Lower lobe of right lung (tissue), 2 donors: ENCODE results near the gene UNKL. TPM values are rescaled to one million over a fixed set of nuclear protein-coding genes. Genes with fewer than 3 reads are reported as not detected.
A peak's percentile ranks its signal among the peaks of the same experiment; 100 is the strongest.

Experiments
- ATAC-seq, 2 donors: fragments of 200-7000 bp; cut with Tn5 transposase; one replicate each; pipeline ENCODE4 v1.9.1; 2020 to 2022; ENCODE audit warnings: mild to moderate bottlenecking in 2 of 2, moderate library complexity in 2 of 2
- DNase-seq: peaks from one replicate; pipeline ENCODE4 v3.0.0-alpha.2; 2020
- H3K27ac ChIP-seq: fragments of 200-600 bp; one replicate; pipeline ENCODE4 v1.8.0; 2022
- H3K27me3 ChIP-seq: fragments of 200-600 bp; one replicate; pipeline ENCODE4 v1.8.0; 2022; ENCODE audit warnings: low read depth
- H3K36me3 ChIP-seq: fragments of 200-600 bp; one replicate; pipeline ENCODE4 v1.8.0; 2022; ENCODE audit warnings: mild to moderate bottlenecking
- H3K4me1 ChIP-seq: fragments of 200-600 bp; one replicate; pipeline ENCODE4 v1.8.0; 2022
- H3K4me3 ChIP-seq: fragments of 200-600 bp; one replicate; pipeline ENCODE4 v1.8.0; 2022; ENCODE audit warnings: mild to moderate bottlenecking
- H3K9me3 ChIP-seq: fragments of 200-600 bp; one replicate; pipeline ENCODE4 v1.8.0; 2022
- CTCF ChIP-seq: fragments of 200-600 bp; IDR thresholded peaks from one replicate; pipeline ENCODE4 v1.8.0; 2022; ENCODE audit warnings: antibody characterized with exemption, mild to moderate bottlenecking
- intact Hi-C: fragments of 100-400 bp; cut with DNase I; formaldehyde crosslinking; loops from one replicate; pipeline ENCODE4 v1.11.0; 2022
- total RNA-seq: library from RNA; stranded (reverse); fragmentation: NEBNext Ultra II Directional; extraction: Animal tissue kit (Norgen Biotek cat#: 25700); gene quantifications from one replicate; pipeline ENCODE4 v1.2.1, GENCODE V29; 2021
- donor health status: DM: no; HTN: yes; CAD: no; lungs with severe emphysema.

UNKL gene
- total RNA-seq, 1 donor from 2014 or later, result 23.1 TPM

- DNase-seq (no peak), ATAC-seq (no peak)
- Histone ChIP-seq H3K36me3 (peaks cover 83% of the 10 kb centered on the region), H3K4me1 (no peaks in the 10 kb centered on the region), H3K27me3 (no peaks in the 10 kb centered on the region), H3K27ac (no peak overlapping the region), H3K4me3 (no peak overlapping the region), H3K9me3 (no peaks in the 10 kb centered on the region)
- intact Hi-C loops, result no loop called here
- no peak for TF ChIP-seq CTCF
Measured at GRCh38 chr16:1385232-1385631, 29.3 kb downstream of the UNKL start.

GRCh38 chr16:1383556-1383955, 30.9 kb downstream of the UNKL start:
- no peak for TF ChIP-seq CTCF
- Histone ChIP-seq H3K27me3 (no peaks in the 10 kb centered on the region), H3K36me3 (peaks cover 67% of the 10 kb centered on the region), H3K4me1 (peaks cover 8% of the 10 kb centered on the region), H3K4me3 (no peak overlapping the region), H3K9me3 (no peaks in the 10 kb centered on the region), H3K27ac (no peak overlapping the region)
- intact Hi-C loops, result no loop called here
- ATAC-seq (no peak), DNase-seq (no peak)

DNA sequence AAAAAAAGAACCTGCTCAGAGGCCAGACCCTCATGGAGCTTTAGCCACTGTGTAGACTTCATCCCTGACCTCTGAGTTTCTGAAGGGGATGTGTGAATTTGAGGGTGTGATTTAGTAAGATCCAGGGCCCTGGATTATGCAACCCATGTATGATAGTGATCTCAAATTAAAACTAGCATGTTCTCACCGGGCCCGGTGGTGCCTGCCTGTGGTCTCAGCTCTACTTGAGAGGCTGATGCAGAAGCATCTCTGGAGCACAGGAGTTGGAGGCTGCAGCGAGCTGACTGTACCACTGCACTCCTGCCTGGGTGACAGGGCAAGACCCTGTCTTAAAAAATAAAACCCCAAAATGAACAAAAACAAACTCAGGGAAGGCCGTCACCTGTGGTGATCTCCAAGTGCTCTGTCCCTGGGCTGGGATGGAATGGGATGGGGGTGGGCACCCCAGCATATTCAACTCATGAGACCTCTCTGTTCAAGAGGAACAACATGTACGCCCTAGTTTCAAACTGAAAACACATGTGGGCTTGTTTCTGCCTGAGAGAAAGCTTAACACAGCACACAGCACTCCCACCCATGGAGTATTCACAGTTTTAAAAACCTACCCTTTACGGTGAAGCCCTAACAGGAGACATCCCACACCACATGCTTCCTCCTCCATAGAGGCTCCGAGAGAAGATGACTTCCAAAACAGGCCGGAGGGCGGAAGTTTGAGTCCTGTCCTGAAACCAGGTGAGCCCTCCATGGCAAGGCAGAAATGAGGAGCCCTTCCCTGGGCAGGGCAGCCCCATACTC, 32.7 kb downstream of the UNKL start:
- no peak for TF ChIP-seq CTCF
- Histone ChIP-seq H3K9me3 (no peaks in the 10 kb centered on the region), H3K27ac (no peak overlapping the region), H3K27me3 (no peaks in the 10 kb centered on the region), H3K36me3 (peaks cover 55% of the 10 kb centered on the region), H3K4me3 (no peak overlapping the region), H3K4me1 (peaks cover 14% of the 10 kb centered on the region)
- no peak for ATAC-seq
- DNase-seq, result no peak
- intact Hi-C loops, result no loop called here

DNA sequence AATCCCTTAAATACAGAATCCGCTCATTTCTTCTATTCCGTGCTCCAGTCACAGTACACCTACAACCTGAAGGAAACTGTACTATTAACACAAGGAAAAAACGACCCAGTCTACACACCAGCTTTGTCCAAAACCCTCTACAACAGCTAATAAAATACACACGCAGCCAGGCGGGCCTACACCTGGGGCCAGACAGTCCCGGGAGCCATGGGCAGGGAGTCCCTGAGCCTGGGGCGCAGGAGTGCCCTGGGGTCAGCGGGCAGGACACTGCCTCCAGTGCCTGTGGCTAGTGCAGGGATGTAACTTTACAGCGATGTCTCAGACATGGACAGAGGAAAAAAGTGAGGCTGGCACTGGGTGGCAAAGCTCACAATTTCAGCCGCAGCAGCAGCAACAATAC, 34.3 kb downstream of the UNKL start:
- Histone ChIP-seq H3K27ac (no peak overlapping the region), H3K36me3 (peaks cover 47% of the 10 kb centered on the region)
- ATAC-seq, result no peak

GRCh38 chr16:1379304-1380076, 35.0 kb downstream of the UNKL start:
- intact Hi-C loops, result no loop called here
- ATAC-seq, result peak; percentile 83 to 87
- Histone ChIP-seq H3K36me3 (peaks cover 47% of the 10 kb centered on the region), H3K9me3 (no peaks in the 10 kb centered on the region), H3K4me1 (peaks cover 14% of the 10 kb centered on the region), H3K27me3 (no peaks in the 10 kb centered on the region), H3K27ac (peak overlapping the region; percentile 60), H3K4me3 (peak overlapping the region; percentile 61)
- TF ChIP-seq CTCF, result no peak
- DNase-seq, result peak; percentile 63

More for the DNA sequence above, 34.3 kb downstream of the UNKL start:
- peaks cover 14% of the 10 kb centered on the region for H3K4me1 ChIP-seq
- intact Hi-C loops, result no loop called here
- no peak for DNase-seq
- TF ChIP-seq CTCF, result no peak
- H3K4me3 ChIP-seq, result no peak overlapping the region
- no peaks in the 10 kb centered on the region for H3K27me3 ChIP-seq
- H3K9me3 ChIP-seq, result no peaks in the 10 kb centered on the region
